IMR-90 (cell line): ENCODE measurements around the gene UBAC1. TPM values are rescaled to one million over a fixed set of nuclear protein-coding genes. Genes with fewer than 3 reads are reported as not detected.

ENCODE experiments used
- ATAC-seq: fragments of 200-7000 bp; cut with Tn5 transposase; 2 replicates; pipeline ENCODE4 v1.9.1; 2020; ENCODE audit warnings: low read depth, mild to moderate bottlenecking, moderate library complexity
- BruUV-seq: library from RNA; stranded (reverse); fragments of 400-500 nt; replicated peaks from 2 replicates; lab custom pipeline; 2021; lab: Mats Ljungman, UMichigan
- CTCF ChIA-PET: fragments of 300-600 bp; formaldehyde crosslinking; extraction: SDS; loops from one replicate; lab custom pipeline; 2021; ENCODE audit warnings: antibody characterized with exemption; lab: Yijun Ruan, JAX
- POLR2A ChIA-PET: fragments of 300-600 bp; sonication (Branson Sonifier 250); formaldehyde crosslinking; loops from one replicate; lab custom pipeline; 2022; ENCODE audit warnings: antibody characterized with exemption; ENCODE audit not compliant: unreplicated experiment; lab: Charles Lee
- DNase-seq: peaks from one replicate; pipeline ENCODE4 v3.0.0; 2013
- H2AFZ ChIP-seq: replicated peaks from 2 replicates; pipeline ENCODE3; 2013; ENCODE audit warnings: low read length, mild to moderate bottlenecking; ENCODE audit not compliant: poor library complexity
- H2AK5ac ChIP-seq: 2 replicates; pipeline ENCODE4 v1.6.1; 2013; ENCODE audit warnings: low read depth, low read length, inconsistent platforms
- H2AK9ac ChIP-seq: replicated peaks from 2 replicates; pipeline ENCODE3; 2013; ENCODE audit warnings: mild to moderate bottlenecking, low read depth, low read length, moderate library complexity; ENCODE audit not compliant: poor library complexity
- H2BK120ac ChIP-seq: 2 replicates; pipeline ENCODE4 v1.6.1; 2013; ENCODE audit warnings: low read depth, low read length, inconsistent platforms
- H2BK15ac ChIP-seq: 3 replicates; pipeline ENCODE4 v1.6.1; 2013; ENCODE audit warnings: low read depth, low read length, inconsistent platforms
- H2BK20ac ChIP-seq: 2 replicates; pipeline ENCODE4 v1.6.1; 2013; ENCODE audit warnings: low read depth, mild to moderate bottlenecking, inconsistent platforms, low read length, moderate library complexity
- H2BK5ac ChIP-seq: 2 replicates; pipeline ENCODE4 v1.6.1; 2013; ENCODE audit warnings: mild to moderate bottlenecking, low read depth, low read length, inconsistent platforms; ENCODE audit not compliant: poor library complexity, severe bottlenecking
- H3K14ac ChIP-seq: replicated peaks from 2 replicates; pipeline ENCODE4 v1.6.1; 2013; ENCODE audit warnings: low read depth, low read length, inconsistent platforms
- H3K18ac ChIP-seq: 2 replicates; pipeline ENCODE4 v1.6.1; 2013; ENCODE audit warnings: low read depth, low read length, control low read depth
- H3K23ac ChIP-seq: 2 replicates; pipeline ENCODE4 v1.6.1; 2013; ENCODE audit warnings: low read depth, low read length, inconsistent platforms
- H3K27ac ChIP-seq: 2 replicates; pipeline ENCODE4 v1.5.1; 2013; ENCODE audit warnings: mild to moderate bottlenecking, control low read depth, low read length; ENCODE audit not compliant: insufficient read depth
- H3K27me3 ChIP-seq: 2 replicates; pipeline ENCODE4 v1.6.1; 2013; ENCODE audit warnings: low read length; ENCODE audit not compliant: control insufficient read depth, insufficient read depth
- H3K36me3 ChIP-seq: 2 replicates; pipeline ENCODE4 v1.6.1; 2013; ENCODE audit warnings: low read length, mixed read lengths; ENCODE audit not compliant: control insufficient read depth, insufficient read depth
- H3K4ac ChIP-seq: 2 replicates; pipeline ENCODE4 v1.6.1; 2013; ENCODE audit warnings: low read depth, low read length, inconsistent platforms
- H3K4me1 ChIP-seq: 2 replicates; pipeline ENCODE4 v1.6.1; 2013; ENCODE audit warnings: low read length, mixed read lengths; ENCODE audit not compliant: control insufficient read depth, insufficient read depth
- H3K4me2 ChIP-seq: 2 replicates; pipeline ENCODE4 v1.6.1; 2013; ENCODE audit warnings: low read depth, mild to moderate bottlenecking, control low read depth, low read length, moderate library complexity
- H3K4me3 ChIP-seq: 2 replicates; pipeline ENCODE4 v1.5.1; 2013; ENCODE audit warnings: low read depth, mild to moderate bottlenecking, control low read depth, low read length, moderate library complexity; ENCODE audit not compliant: insufficient read depth
- H3K56ac ChIP-seq: 2 replicates; pipeline ENCODE4 v1.6.1; 2013; ENCODE audit warnings: low read length, inconsistent platforms; ENCODE audit not compliant: insufficient read depth; ENCODE audit errors: extremely low read depth
- H3K79me1 ChIP-seq, 2 experiments: 2 replicates each; pipeline ENCODE4 v1.6.1; 2013; ENCODE audit warnings: low read length in 2 of 2, inconsistent platforms in 1 of 2, low read depth in 1 of 2
- H3K9ac ChIP-seq: 2 replicates; pipeline ENCODE4 v1.6.1; 2013; ENCODE audit warnings: low read depth, low read length, control low read depth
- H3K9me1 ChIP-seq: 2 replicates; pipeline ENCODE4 v1.6.1; 2013; ENCODE audit warnings: low read length, inconsistent platforms; ENCODE audit not compliant: insufficient read depth
- H3K9me3 ChIP-seq: 2 replicates; pipeline ENCODE4 v1.6.1; 2013; ENCODE audit warnings: low read length; ENCODE audit not compliant: control insufficient read depth, insufficient read depth
- H4K20me1 ChIP-seq: 2 replicates; pipeline ENCODE4 v1.6.1; 2013; ENCODE audit warnings: low read length, inconsistent platforms; ENCODE audit not compliant: insufficient read depth
- H4K5ac ChIP-seq: 2 replicates; pipeline ENCODE4 v1.6.1; 2013; ENCODE audit warnings: mild to moderate bottlenecking, low read depth, low read length, control low read depth
- H4K8ac ChIP-seq, 2 experiments: 2 replicates each; pipeline ENCODE4 v1.6.1; 2013; ENCODE audit warnings: low read depth in 2 of 2, low read length in 2 of 2, control low read depth in 1 of 2, inconsistent platforms in 1 of 2
- H4K91ac ChIP-seq: 2 replicates; pipeline ENCODE4 v1.6.1; 2013; ENCODE audit warnings: low read depth, low read length, inconsistent platforms; ENCODE audit not compliant: insufficient read depth
- CHD1 ChIP-seq: IDR thresholded peaks from 2 replicates; pipeline ENCODE4 v1.6.1; 2012; ENCODE audit warnings: low read depth, low read length, improper control_type of control experiment
- WGBS, 2 experiments: methylation state at CpG; one replicate each; pipeline versions ENCODE4 v1.1.5 to v1.1.7; 2013; ENCODE audit warnings: missing lambda C conversion rate in 2 of 2; ENCODE audit not compliant: insufficient read length in 1 of 2; ENCODE audit errors: extremely low coverage in 2 of 2; 5-methylcytosine and 5-hydroxymethylcytosine counted together
- dilution Hi-C: fragments of 300-500 bp; cut with HindIII; formaldehyde crosslinking; loops from one replicate; pipeline ENCODE4 v1.14.3; 2018; ENCODE audit warnings: low sequenced_read_pairs; ENCODE audit not compliant: unreplicated experiment
- in situ Hi-C: fragments of 300-500 bp; cut with MboI; formaldehyde crosslinking; loops from 3 replicates; pipeline ENCODE4 v1.14.3; 2019; ENCODE audit warnings: low sequenced_read_pairs, inconsistent platforms, mixed read lengths
- intact Hi-C: fragments of 100-400 bp; cut with micrococcal nuclease; formaldehyde crosslinking; loops from 2 replicates; pipeline ENCODE4 v1.10.0; 2022
- polyA plus RNA-seq, 3 experiments: library from polyadenylated mRNA; depleted of rRNA; stranded (reverse); fragments of >200 nt; gene quantifications; 2 replicates each; pipeline ENCODE4 v1.2.3, GENCODE V29; 2012; ENCODE audit warnings: low replicate concordance in 1 of 3
- total RNA-seq: library from RNA; depleted of rRNA; stranded (reverse); fragments of >200 nt; gene quantifications from 2 replicates; pipeline ENCODE4 v1.2.3, GENCODE V29; 2012
- TF ChIP-seq, protein P1 (sequence below): conservative IDR thresholded peaks from 2 replicates; pipeline ENCODE4 v1.5.1; 2012; ENCODE audit warnings: mild to moderate bottlenecking, low read depth, low read length, improper control_type of control experiment

The UBAC1 gene
- total and polyA plus RNA-seq, 2 of the 4 experiments (the other 2 are of a cell fraction) = 25.3 to 33.9 TPM

DNA sequence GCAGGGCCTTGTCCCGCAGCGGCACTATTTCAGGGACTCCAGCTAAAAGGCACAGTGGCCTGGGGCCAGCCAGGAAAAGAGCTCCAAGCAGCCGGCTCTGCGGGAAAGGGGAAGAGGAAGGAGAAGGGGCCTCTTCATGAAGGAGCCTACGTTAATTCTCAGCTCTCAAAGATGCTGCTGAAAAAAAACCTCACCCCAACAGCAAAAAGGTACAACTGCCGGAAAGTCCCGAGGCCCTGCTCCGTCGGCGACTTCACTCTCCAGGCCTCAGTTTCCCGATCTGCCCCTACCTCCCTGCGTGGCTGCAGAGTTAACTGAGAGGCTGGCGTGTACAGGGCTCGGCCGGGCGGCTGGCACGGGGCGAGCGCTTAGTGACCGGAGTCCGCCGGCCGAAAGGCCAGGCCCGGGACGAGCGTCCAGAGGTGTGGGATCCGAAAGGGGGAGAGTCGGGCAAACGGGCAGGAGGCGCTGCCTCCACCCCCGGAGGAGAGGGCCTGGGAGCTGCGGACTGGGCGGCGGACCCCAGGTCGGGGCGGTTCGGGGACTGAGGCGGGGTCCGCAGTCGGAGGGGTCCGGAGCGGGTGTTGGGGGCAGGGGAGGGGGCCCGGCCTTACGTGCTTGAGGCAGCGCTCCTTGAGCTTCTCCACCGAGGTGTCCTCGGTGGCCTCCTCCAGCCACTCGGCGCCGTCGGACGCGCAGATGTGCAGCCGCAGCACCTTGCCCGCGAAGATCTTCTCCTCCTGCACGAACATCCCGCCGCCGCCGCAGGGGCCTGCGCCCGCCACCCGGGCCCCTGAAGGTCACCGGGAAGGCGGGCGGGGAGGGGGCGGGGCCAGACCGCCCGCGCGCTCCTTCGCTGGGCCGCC lies 529 bp downstream of the UBAC1 start:
- Histone ChIP-seq H4K91ac (peak overlapping the region; percentile 53; the same call in 1 of the 2 replicates), H3K18ac (no peak overlapping the region), H3K27ac (peak overlapping the region; percentile 47), H3K4me3 (peak overlapping the region; percentile 74), H2BK20ac (no peak overlapping the region), H2AFZ (peak overlapping the region; percentile 94), H2AK5ac (no peak overlapping the region), H2BK15ac (no peak overlapping the region), H2BK120ac (no peak overlapping the region), H3K9me3 (no peaks in the 10 kb centered on the region), H3K4me1 (no peaks in the 10 kb centered on the region; the same call in none of the 2 replicates), H2BK5ac (peak overlapping the region; percentile 18), H3K56ac (peak overlapping the region; percentile 14; the same call in 1 of the 2 replicates), H3K79me1 (peaks cover 24 to 48% of the 10 kb centered on the region in 2 experiments), H3K14ac (peak overlapping the region; percentile 57; the same call in 1 of the 2 replicates), H3K36me3 (no peaks in the 10 kb centered on the region), H3K4ac (peak overlapping the region; percentile 72; the same call in 1 of the 2 replicates), H3K4me2 (peak overlapping the region; percentile 84), H2AK9ac (peak overlapping the region; percentile 35), H4K20me1 (peaks cover 23% of the 10 kb centered on the region), H3K27me3 (no peaks in the 10 kb centered on the region; the same call in 1 of the 2 replicates), H3K23ac (no peak overlapping the region), H3K9me1 (peaks cover 7% of the 10 kb centered on the region; the same call in 1 of the 2 replicates), H3K9ac (peak overlapping the region; percentile 58), H4K5ac (no peak overlapping the region), H4K8ac (peak overlapping the region in 1 of 2 experiments; percentile 70; a peak in 1 of 4 replicates)
- in situ Hi-C loops (loop anchor here (5.0 kb wide), 1 partner anchor 162 kb away; no protein-coding TSS in a partner anchor), intact Hi-C loops (loop anchor here (2.0 to 5.0 kb wide), 3 partner anchors 96 to 258 kb away; partner anchors contain the start of gene KCNT1), dilution Hi-C loops (no loop called here)
- DNase-seq (no peak), ATAC-seq (peak; percentile 47)
- TF ChIP-seq, protein P1, sequence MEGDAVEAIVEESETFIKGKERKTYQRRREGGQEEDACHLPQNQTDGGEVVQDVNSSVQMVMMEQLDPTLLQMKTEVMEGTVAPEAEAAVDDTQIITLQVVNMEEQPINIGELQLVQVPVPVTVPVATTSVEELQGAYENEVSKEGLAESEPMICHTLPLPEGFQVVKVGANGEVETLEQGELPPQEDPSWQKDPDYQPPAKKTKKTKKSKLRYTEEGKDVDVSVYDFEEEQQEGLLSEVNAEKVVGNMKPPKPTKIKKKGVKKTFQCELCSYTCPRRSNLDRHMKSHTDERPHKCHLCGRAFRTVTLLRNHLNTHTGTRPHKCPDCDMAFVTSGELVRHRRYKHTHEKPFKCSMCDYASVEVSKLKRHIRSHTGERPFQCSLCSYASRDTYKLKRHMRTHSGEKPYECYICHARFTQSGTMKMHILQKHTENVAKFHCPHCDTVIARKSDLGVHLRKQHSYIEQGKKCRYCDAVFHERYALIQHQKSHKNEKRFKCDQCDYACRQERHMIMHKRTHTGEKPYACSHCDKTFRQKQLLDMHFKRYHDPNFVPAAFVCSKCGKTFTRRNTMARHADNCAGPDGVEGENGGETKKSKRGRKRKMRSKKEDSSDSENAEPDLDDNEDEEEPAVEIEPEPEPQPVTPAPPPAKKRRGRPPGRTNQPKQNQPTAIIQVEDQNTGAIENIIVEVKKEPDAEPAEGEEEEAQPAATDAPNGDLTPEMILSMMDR = 0 out of 2 replicates have a peak, but pooled peaks have one; percentile 3
- no peak for TF ChIP-seq CHD1
- ChIA-PET CTCF (interaction anchor here (0.6 to 1.0 kb wide), 2 partner anchors 129 to 548 kb away, joined by 3 read pairs; no protein-coding TSS in a partner anchor), POLR2A (interaction anchor here (0.6 kb wide), 1 partner anchor 130 kb away, joined by 3 read pairs; no protein-coding TSS in a partner anchor)
- BruUV-seq = no TSS peak
- WGBS, 2 experiments = 4% methylated on average over 46 of the region's 74 CpGs; no CpG with 5 or more reads in 1 of the 2 experiments
